ENCODE results near the gene SC5D.

- TF ChIP-seq BCL3 (IDR thresholded peaks at IDR 0.05) (no peak), REST (IDR thresholded peaks at IDR 0.05) (no peak), CTCF (IDR thresholded peaks at IDR 0.05) (no peak)
Observed at GRCh38 chr11:121327553-121327952, 35.0 kb downstream of the SC5D start.
